HG03066 (cell line): Measurements from ENCODE around the gene TXK.

ENCODE experiments used
- ATAC-seq: cut with Tn5 transposase; IDR thresholded peaks from one replicate; pipeline ENCODE4 v1.9.1; 2021; ENCODE audit warnings: low read depth; ENCODE audit not compliant: unreplicated experiment

Gene TXK

DNA sequence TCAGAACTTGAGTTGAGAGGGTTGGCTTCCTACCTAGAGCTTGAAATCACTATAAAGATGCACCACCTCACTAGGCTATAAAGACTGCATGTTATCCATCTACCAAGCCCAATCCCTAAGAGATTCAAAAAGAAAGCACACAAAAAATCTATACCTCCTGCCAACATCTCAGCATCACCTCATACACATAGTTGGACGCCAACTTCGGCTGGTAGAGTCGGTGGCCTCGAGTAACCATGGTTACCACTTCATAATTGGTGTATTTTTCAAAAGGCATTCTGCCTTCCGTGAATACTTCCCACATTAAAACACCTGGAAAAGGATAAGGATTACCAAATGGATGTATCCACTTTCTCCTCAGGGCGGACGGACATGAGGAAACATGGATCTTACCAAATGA lies 4.5 kb upstream of the TXK start:
- ATAC-seq = no peak

DNA sequence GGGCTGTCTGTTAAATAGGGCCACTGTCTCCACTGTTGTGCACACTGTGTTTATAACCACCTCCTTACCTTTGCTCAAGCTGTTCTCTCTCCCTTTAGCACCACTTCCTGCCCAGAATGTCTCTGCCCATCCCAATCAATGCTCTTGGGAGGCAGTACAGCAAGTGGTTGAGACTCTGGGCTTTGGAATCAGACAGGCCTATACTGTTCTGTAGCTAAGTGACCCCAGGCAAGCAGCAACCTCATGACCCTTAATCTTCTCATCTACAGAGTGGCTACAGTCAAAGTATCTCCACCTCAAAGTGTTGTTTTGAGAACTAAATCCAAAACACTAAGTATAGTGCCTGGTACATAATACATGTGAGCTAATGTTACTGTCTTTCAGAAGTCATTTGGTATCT lies 3.8 kb upstream of the TXK start:
- no peak for ATAC-seq

GRCh38 chr4:48133669-48134068 lies 381 bp downstream of the TXK start:
- ATAC-seq = no peak

GRCh38 chr4:48131736-48132135 lies 2.3 kb downstream of the TXK start:
- ATAC-seq = no peak

DNA sequence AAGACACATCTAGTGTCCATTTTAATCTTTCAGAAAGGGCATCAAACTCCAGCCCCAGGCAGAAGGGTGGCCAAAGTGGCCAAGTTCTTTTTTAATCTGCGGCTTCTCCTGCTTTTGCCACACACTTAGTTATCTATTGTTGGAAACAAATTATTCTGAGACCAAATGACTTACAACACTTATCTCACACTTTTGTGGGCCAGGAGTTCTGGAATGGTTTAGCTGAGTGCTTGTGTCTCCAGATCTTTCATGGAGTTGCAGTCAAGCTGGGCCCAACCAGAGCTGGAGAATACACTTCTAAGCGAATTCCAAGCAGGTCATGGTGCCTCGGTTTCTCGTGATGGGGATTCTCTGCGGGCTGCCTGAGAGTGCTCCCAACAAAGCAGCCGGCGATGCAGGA lies 4.0 kb downstream of the TXK start:
- no peak for ATAC-seq

- no peak for ATAC-seq
Measured at GRCh38 chr4:48129307-48130014, 4.6 kb downstream of the TXK start.

GRCh38 chr4:48127682-48128404 lies 6.2 kb downstream of the TXK start:
- peak; percentile 80 for ATAC-seq

- no peak for ATAC-seq
Measured at GRCh38 chr4:48127231-48127630, 6.8 kb downstream of the TXK start.

GRCh38 chr4:48126621-48127020 lies 7.4 kb downstream of the TXK start:
- ATAC-seq = no peak

GRCh38 chr4:48124870-48125269 lies 9.2 kb downstream of the TXK start:
- no peak for ATAC-seq

DNA sequence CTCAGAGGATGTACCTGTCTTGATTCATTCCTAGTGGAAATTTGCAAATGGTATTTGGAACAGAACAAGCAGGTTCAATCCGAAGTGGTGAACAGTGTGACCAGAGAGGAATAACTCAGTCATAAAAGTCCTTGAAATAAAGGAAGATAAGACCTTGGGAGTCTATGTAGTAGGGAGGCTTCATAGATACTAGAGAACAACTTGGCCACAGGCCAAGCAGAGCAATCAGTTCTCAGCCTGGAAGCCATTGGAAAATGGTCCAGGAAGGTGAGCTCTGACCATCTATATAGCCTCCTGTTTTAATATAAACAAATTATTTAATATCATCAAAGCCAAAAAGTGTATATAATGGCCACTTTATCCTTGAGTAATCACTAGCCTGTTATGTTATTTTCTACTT lies 11.3 kb downstream of the TXK start:
- no peak for ATAC-seq

GRCh38 chr4:48121180-48121579 lies 12.9 kb downstream of the TXK start:
- no peak for ATAC-seq

DNA sequence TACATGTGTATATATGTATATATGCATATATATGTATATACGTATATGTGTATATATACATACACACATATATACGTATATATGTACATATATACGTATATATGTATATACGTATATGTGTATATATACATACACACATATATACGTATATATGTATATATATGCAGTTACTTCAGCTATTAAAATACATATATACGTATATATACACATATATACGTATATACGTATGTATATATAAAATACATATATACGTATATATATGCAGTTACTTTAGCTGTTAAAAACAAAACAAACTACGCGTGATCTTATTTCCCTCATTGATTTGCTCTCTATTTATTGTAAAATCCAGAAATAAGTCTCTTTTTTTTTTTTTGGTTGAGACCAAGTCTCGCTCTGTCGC lies 13.9 kb downstream of the TXK start:
- no peak for ATAC-seq

DNA sequence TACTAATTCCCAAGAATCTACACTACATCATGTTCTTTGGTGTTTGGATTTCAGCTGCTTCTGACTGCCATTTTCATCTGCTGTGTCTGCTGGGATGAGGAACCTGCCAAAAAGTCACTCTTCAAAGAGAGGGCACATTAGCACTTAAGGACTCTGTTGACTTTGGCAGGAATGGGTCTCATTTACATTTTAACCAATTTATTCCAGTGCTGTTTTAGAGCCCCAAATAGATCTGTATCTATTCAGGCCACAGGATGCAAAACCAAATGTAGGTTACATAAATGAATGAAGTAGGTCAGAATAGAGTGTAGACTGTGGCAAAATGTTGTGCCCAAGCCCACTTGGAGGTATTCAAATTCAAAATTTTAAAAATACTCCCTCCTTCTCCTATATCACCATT lies 14.4 kb downstream of the TXK start:
- no peak for ATAC-seq

DNA sequence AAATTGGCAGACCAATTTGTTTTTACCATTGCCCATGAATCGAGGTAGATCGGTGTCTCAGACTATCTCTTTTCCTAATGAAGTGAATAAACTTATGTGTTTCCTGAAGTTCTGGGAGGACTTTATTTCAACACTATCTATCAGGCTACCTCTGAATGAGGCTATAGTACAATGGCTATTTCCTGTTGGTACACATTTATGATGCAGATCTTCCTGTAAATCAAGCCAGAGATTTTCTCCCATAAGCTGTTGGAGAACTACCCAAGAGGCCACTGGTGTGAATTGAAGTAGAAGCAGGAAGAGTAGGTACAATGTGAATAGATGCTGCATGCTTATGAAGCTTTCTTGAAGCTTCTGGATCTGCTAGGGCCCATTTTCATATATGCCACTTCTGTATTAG lies 16.0 kb downstream of the TXK start:
- ATAC-seq = no peak

- ATAC-seq = no peak
Measured at GRCh38 chr4:48116582-48116981, 17.5 kb downstream of the TXK start.

- ATAC-seq = no peak
Measured at GRCh38 chr4:48114412-48114811, 19.6 kb downstream of the TXK start.

DNA sequence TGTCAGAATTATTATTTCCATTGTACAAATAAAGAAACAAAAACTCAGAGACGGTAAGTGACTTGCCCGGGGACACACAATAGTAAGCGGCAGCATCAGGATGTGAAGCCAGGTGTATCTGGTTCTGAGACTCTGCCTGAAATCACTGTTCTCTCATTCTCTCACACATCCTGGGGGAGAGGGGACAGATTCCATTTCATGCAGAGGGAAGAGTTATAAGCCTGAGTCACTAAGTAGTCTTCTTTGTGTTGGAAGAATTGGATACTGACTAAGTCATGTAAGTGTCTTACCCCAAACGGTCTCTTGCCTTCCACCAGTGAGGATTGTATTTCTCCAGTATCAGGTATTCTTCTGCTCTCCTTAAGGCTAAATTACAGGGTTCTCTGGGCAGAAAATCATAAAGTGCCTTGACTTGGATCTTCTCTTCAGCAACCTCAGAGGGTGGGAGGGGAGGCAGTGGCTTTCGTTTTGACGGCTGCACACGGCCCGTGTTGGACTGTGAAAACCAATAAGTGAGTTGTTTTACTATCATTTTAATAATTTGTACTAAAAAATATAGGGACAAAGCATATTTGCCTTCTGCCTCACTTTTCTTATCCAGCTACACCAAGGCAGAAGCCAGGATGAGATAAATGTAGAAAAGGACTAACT lies 21.9 kb downstream of the TXK start:
- no peak for ATAC-seq

DNA sequence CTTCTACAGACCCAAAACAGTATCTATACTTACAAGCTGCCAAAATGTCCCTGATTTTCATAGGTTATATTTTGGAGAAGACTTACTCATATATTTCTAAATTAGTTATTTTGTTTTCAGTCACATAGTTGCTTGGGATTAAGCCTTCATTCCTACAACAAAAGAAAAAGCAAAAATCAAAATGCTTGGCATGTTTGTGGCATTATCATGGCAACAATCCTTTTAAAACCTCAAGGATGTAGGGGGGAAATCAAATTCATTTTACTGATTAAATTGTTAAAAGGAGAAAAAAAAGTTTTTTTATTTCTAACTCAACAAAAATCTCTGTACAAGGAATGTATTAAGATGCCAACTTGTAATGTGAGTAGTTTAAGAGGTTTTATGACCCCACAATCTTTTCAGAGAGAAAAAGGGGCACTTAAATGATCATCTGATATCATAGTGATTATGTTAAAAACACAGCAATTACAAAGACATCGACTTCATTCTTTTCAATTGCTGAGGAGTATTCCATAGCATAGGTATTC lies 23.5 kb downstream of the TXK start:
- no peak for ATAC-seq

DNA sequence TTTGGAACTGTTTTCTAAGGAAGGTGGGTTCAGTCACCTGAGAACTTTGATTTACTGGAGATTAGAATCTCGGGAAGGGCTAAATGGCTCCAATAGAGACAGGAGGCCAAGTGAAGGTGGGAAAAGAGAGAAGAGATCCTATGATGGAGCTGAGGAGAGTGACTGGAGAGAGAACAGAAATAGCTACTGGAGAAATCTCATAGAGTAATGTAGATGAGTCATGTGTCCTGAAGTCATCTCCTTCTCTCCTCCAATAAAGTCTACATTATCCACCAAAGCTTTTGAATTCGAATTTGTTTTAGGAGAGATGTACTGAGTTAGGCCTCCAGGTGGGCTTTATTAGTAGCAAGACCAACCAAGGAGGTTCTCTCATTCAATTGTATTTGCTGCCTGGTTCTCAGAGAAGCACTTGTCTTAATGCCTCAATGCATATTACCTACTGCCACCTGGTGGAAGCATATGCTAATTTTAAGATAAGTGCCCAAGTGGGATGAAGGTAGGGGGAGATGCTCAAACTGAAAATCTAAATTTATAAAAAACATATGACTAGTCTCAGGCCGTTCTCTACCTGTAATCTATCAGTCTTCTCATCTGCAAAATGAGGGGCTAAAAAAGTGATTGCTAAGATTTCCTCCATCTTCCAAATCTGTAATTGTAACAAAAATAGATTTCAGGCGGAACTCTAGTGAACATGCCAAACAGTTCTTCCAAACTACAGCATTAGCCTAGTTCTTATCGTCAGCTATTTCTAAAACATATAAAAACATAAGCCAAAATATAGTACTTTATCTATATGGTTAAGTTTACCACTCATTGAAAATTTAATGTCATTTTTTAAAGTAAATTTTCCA lies 24.4 kb downstream of the TXK start:
- ATAC-seq = peak; percentile 66
